ENCODE results near the gene EMC8. TPM values are rescaled to one million over a fixed set of nuclear protein-coding genes. Genes with fewer than 3 reads are reported as not detected.

Gene EMC8
- total and polyA plus RNA-seq, 10 of the 15 experiments (the other 5 are each of a cell fraction or from before 2014, with no cell fraction given), result 7.8 to 62.0 (median 33.5) TPM

DNA sequence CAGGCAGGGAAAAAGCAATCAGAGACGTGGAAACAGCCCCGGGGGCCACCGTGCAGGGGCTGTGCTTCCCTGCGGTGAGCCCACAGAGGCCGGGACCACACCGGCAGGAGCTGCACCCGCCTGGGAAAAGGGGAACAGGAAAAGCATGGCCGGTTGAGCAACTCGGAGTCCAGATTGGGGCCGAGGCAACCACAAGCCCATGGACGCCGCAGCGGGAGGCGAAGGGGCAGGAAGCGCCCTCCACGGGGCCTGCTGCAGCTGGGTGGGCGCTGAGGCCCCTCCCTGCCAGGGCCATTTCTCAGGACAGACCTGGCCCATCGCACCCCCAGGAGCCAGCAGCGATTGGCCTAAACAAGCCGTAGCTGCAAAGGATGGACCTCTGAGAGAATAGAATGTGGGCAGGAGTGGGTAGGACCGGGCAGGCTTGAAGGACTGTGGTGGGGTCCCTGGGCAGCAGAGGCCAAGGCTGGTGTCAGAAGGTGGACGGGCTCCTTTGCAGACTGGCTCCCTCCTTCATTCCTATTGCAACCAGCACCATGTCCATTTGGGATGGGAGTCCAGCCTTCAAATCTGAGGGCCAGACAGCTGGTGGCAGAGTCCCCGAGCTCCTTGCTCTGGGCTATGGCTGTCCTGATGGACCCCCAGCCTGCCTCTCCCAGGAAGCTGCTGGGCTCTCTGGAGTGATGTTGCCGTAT lies 30.6 kb upstream of the EMC8 start:
- Histone ChIP-seq H2AFZ (ENCODE audit: control insufficient read depth, low read depth, low read length) (0 out of 2 replicates have a peak overlapping the region, but pooled peaks have one; percentile 28), H3K79me2 (ENCODE audit: control insufficient read depth, insufficient read depth, low read length) (no peaks in the 10 kb centered on the region), H3K4me3 (no peak overlapping the region), H3K36me3 (ENCODE audit: control insufficient read depth in 2 of 2, insufficient read depth in 2 of 2, low read length in 1 of 2) (no peaks in the 10 kb centered on the region), H3K27ac (ENCODE audit: control insufficient read depth, insufficient read depth) (no peak overlapping the region), H4K20me1 (ENCODE audit: control insufficient read depth, insufficient read depth) (no peaks in the 10 kb centered on the region), H3K9me3 (replicated peaks; ENCODE audit: control insufficient read depth, insufficient read depth, low read length) (no peaks in the 10 kb centered on the region; the same call in 2 of the 3 replicates), H3K9ac (ENCODE audit: control insufficient read depth, insufficient read depth, low read length) (no peak overlapping the region), H3K4me2 (ENCODE audit: control insufficient read depth, insufficient read depth) (no peak overlapping the region), H3K27me3 (replicated peaks in 1 of 2; ENCODE audit: control insufficient read depth in 2 of 2, insufficient read depth in 2 of 2, low read length in 1 of 2) (no peaks in the 10 kb centered on the region; a peak in 1 of 4 replicates), H3K4me1 (ENCODE audit: control insufficient read depth, insufficient read depth, low read length) (peaks cover 12% of the 10 kb centered on the region)
- SMC1A ChIA-PET (ENCODE audit: uncharacterized antibody, unreplicated experiment), result interaction anchor here (1.3 to 1.4 kb wide), 3 partner anchors 15 to 154 kb away, joined by 3 read pairs; no protein-coding TSS in a partner anchor
- ATAC-seq (no peak), DNase-seq (ENCODE audit: low read depth, low spot score) (no peak), FAIRE-seq (no peak)
- BruUV-seq (replicated peaks), result no TSS peak
- TF ChIP-seq SPI1 (IDR thresholded peaks at IDR 0.05; ENCODE audit: borderline replicate concordance, insufficient read depth, low read depth, low read length), result peak; percentile 11; the same call in 1 of the 2 replicates
- TF ChIP-seq NR2C2 (IDR thresholded peaks at IDR 0.05; ENCODE audit: borderline replicate concordance, control insufficient read depth, insufficient read length, low read depth), result no peak
- TF ChIP-seq EED (IDR thresholded peaks at IDR 0.05; ENCODE audit: low read depth), result peak; percentile 20; the same call in 1 of the 2 replicates
- peak; percentile 27; the same call in 1 of the 2 replicates for TF ChIP-seq RUNX3 (IDR thresholded peaks at IDR 0.05; ENCODE audit: low read length)
- TF ChIP-seq, protein P1, sequence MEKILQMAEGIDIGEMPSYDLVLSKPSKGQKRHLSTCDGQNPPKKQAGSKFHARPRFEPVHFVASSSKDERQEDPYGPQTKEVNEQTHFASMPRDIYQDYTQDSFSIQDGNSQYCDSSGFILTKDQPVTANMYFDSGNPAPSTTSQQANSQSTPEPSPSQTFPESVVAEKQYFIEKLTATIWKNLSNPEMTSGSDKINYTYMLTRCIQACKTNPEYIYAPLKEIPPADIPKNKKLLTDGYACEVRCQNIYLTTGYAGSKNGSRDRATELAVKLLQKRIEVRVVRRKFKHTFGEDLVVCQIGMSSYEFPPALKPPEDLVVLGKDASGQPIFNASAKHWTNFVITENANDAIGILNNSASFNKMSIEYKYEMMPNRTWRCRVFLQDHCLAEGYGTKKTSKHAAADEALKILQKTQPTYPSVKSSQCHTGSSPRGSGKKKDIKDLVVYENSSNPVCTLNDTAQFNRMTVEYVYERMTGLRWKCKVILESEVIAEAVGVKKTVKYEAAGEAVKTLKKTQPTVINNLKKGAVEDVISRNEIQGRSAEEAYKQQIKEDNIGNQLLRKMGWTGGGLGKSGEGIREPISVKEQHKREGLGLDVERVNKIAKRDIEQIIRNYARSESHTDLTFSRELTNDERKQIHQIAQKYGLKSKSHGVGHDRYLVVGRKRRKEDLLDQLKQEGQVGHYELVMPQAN (conservative IDR thresholded peaks at IDR 0.05), result no peak
- TF ChIP-seq GABPA (IDR thresholded peaks at IDR 0.05; ENCODE audit: low read depth), result no peak
- intact Hi-C loops (cut with micrococcal nuclease; ENCODE audit: unreplicated experiment), result no loop called here
- RAD21 ChIA-PET (ENCODE audit: unreplicated experiment), result no interaction called here
- CTCF ChIA-PET, result interaction anchor here (1.0 to 1.5 kb wide), 3 partner anchors 9 to 186 kb away, joined by 3 to 7 read pairs (median 3); no protein-coding TSS in a partner anchor
- 20% methylated on average over 24 of the region's 24 CpGs for WGBS (ENCODE audit: insufficient coverage, insufficient replicate concordance, low lambda C conversion rate, missing lambda C conversion rate)
- in situ Hi-C loops (cut with MboI), result no loop called here
- POLR2A ChIA-PET, result no interaction called here

All from GM12878 (cell line).